Measurements from ENCODE around the gene WNK4. TPM values are rescaled to one million over a fixed set of nuclear protein-coding genes. Genes with fewer than 3 reads are reported as not detected.
A peak's percentile ranks its signal among the peaks of the same experiment; 100 is the strongest.

Gene WNK4
- total RNA-seq, 1 experiment from 2014 or later = 2.6 TPM

DNA sequence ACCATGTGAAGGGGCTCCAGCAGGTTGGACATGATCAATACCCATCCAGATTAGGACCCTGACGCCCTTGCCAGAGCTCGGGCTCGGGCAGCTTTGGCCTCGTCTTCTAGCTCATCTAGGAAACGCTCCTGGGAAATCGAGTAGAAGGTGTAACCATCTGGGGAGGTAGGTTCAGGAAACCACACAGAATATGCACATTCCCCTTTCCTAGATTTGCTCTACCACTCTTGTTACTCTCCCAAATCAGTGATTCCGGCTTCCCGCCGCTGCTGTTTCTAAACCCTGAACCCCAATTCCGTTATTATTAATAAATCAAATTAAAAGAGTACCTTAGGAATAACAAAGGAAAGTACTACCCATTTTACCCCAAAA, 17.6 kb downstream of the WNK4 start:
- H4K20me1 ChIP-seq (ENCODE audit: control insufficient read depth, insufficient read depth, insufficient read length) = no peaks in the 10 kb centered on the region
- no peak overlapping the region for H3K56ac ChIP-seq (ENCODE audit: insufficient read length, low read depth, low read length)
- Mint-ChIP-seq H3K27me3 (ENCODE audit: low read depth) (peaks cover 30% of the 10 kb centered on the region), H3K36me3 (ENCODE audit: insufficient read depth in 1 of 3, low read depth in 3 of 3) (peaks cover 5 to 24% (median 20%) of the 10 kb centered on the region in 3 experiments; a peak in 6 of 7 replicates), H3K4me1 (peaks cover 6 to 7% of the 10 kb centered on the region in 2 experiments), H3K27ac (peak overlapping the region in 2 of 3 experiments; percentile 52 to 83; a peak in 3 of 7 replicates), H3K4me3 (peak overlapping the region; percentile 92), H3K9me3 (peaks cover 5 to 8% of the 10 kb centered on the region in 2 experiments)
- no peak overlapping the region for H4K91ac ChIP-seq (ENCODE audit: insufficient read length, low read depth, low read length)
- no peak overlapping the region for H3K14ac ChIP-seq (ENCODE audit: insufficient read depth, low read length)
- H2BK20ac ChIP-seq (ENCODE audit: low read depth, low read length, poor library complexity, severe bottlenecking) = no peak overlapping the region
- no peaks in the 10 kb centered on the region for H3K27me3 ChIP-seq (ENCODE audit: insufficient read depth, low read length)
- peak overlapping the region; percentile 86 for H3K9ac ChIP-seq (ENCODE audit: extremely low read depth, insufficient read length, low read length)
- H3K18ac ChIP-seq (ENCODE audit: insufficient read length, low read depth, low read length) = no peak overlapping the region
- TF ChIP-seq, protein P1, sequence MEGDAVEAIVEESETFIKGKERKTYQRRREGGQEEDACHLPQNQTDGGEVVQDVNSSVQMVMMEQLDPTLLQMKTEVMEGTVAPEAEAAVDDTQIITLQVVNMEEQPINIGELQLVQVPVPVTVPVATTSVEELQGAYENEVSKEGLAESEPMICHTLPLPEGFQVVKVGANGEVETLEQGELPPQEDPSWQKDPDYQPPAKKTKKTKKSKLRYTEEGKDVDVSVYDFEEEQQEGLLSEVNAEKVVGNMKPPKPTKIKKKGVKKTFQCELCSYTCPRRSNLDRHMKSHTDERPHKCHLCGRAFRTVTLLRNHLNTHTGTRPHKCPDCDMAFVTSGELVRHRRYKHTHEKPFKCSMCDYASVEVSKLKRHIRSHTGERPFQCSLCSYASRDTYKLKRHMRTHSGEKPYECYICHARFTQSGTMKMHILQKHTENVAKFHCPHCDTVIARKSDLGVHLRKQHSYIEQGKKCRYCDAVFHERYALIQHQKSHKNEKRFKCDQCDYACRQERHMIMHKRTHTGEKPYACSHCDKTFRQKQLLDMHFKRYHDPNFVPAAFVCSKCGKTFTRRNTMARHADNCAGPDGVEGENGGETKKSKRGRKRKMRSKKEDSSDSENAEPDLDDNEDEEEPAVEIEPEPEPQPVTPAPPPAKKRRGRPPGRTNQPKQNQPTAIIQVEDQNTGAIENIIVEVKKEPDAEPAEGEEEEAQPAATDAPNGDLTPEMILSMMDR (conservative IDR thresholded peaks at IDR 0.05) = no peak
- no peak overlapping the region for H2BK12ac ChIP-seq (ENCODE audit: insufficient read length, low read depth, low read length)
- H2AFZ ChIP-seq (ENCODE audit: low read length) = no peak overlapping the region
- no peak overlapping the region for H4K8ac ChIP-seq (replicated peaks; ENCODE audit: insufficient read length, low read depth, low read length)
- no peak for DNase-seq
- no peak overlapping the region for H2BK120ac ChIP-seq (ENCODE audit: low read depth, low read length, poor library complexity, severe bottlenecking)
- no peaks in the 10 kb centered on the region; the same call in 1 of the 2 replicates for H3K4me1 ChIP-seq (ENCODE audit: insufficient read depth, low read length)
- no peak overlapping the region for H4K5ac ChIP-seq (ENCODE audit: insufficient read length, low read depth, low read length)
- H3K23ac ChIP-seq (ENCODE audit: insufficient read length, low read depth, low read length) = no peak overlapping the region
- no peak overlapping the region for H3K27ac ChIP-seq (ENCODE audit: insufficient read length, low read depth, low read length)
- no peaks in the 10 kb centered on the region for H3K79me2 ChIP-seq (ENCODE audit: insufficient read depth, low read length)
- no CpG with 5 or more reads among the region's 10 CpGs for WGBS (ENCODE audit: extremely low coverage, insufficient read length, low lambda C conversion rate)
- H2BK5ac ChIP-seq (ENCODE audit: insufficient read length, low read length) = no peak overlapping the region
- peak overlapping the region; percentile 70 for H3K4me2 ChIP-seq (ENCODE audit: insufficient read depth, insufficient read length, low read length)
- H3K4ac ChIP-seq (ENCODE audit: low read depth, low read length) = no peak overlapping the region
- H3T11ph ChIP-seq (ENCODE audit: low read length) = no peak overlapping the region
- H3K79me1 ChIP-seq (ENCODE audit: insufficient read depth, low read depth, low read length, poor library complexity, severe bottlenecking) = no peaks in the 10 kb centered on the region
- H3K9me3 ChIP-seq (ENCODE audit: control insufficient read depth, low read depth, low read length) = no peaks in the 10 kb centered on the region
- H3K23me2 ChIP-seq (ENCODE audit: insufficient read length, low read depth, low read length, poor library complexity, severe bottlenecking) = no peaks in the 10 kb centered on the region
- H2BK15ac ChIP-seq (ENCODE audit: low read depth, low read length) = no peak overlapping the region
- H2AK5ac ChIP-seq (ENCODE audit: insufficient read length, low read length) = no peak overlapping the region

Data from H9 (cell line).